Smooth muscle cell (in vitro differentiated cells): Measurements from ENCODE around the gene KRT81. TPM values are rescaled to one million over a fixed set of nuclear protein-coding genes. Genes with fewer than 3 reads are reported as not detected.

Experiments used
- DNase-seq: peaks from one replicate; lab custom pipeline; 2025; ENCODE audit not compliant: unreplicated experiment; lab: John Stamatoyannopoulos, UW
- H2AFZ ChIP-seq: fragments of 200-600 bp; sonication (generic); 2 replicates; pipeline ENCODE4 v1.6.0; 2016; ENCODE audit warnings: antibody characterized with exemption, low read depth, mild to moderate bottlenecking
- H3F3A ChIP-seq: fragments of 200-600 bp; sonication (generic); 2 replicates; pipeline ENCODE4 v1.6.0; 2017; ENCODE audit warnings: antibody characterized with exemption, low read depth
- H3K27ac ChIP-seq: fragments of 200-600 bp; sonication (generic); 2 replicates; pipeline ENCODE4 v1.5.1; 2016; ENCODE audit warnings: low read depth, mild to moderate bottlenecking
- H3K27me3 ChIP-seq: fragments of 200-600 bp; sonication (generic); 2 replicates; pipeline ENCODE4 v1.6.1; 2016; ENCODE audit warnings: low read depth, mild to moderate bottlenecking
- H3K36me3 ChIP-seq: fragments of 200-600 bp; sonication (generic); 2 replicates; pipeline ENCODE4 v1.5.1; 2016; ENCODE audit warnings: low read depth
- H3K4me1 ChIP-seq: fragments of 200-600 bp; sonication (generic); 2 replicates; pipeline ENCODE4 v1.5.1; 2016; ENCODE audit warnings: low read depth
- H3K4me2 ChIP-seq: fragments of 200-600 bp; sonication (generic); 2 replicates; pipeline ENCODE4 v1.6.0; 2016; ENCODE audit warnings: mild to moderate bottlenecking
- H3K4me3 ChIP-seq: fragments of 200-600 bp; sonication (generic); 2 replicates; pipeline ENCODE4 v1.5.1; 2016; ENCODE audit warnings: mild to moderate bottlenecking
- H3K79me2 ChIP-seq: fragments of 200-600 bp; sonication (generic); 2 replicates; pipeline ENCODE4 v1.6.0; 2016; ENCODE audit warnings: low read depth, mild to moderate bottlenecking
- H3K9ac ChIP-seq: fragments of 200-600 bp; sonication (generic); 2 replicates; pipeline ENCODE4 v1.6.0; 2016; ENCODE audit warnings: low read depth
- H3K9me3 ChIP-seq: fragments of 200-600 bp; sonication (generic); replicated peaks from 2 replicates; pipeline ENCODE4 v1.5.1; 2016; ENCODE audit warnings: low read depth
- H4K20me1 ChIP-seq: fragments of 200-600 bp; sonication (generic); 2 replicates; pipeline ENCODE4 v1.6.0; 2016; ENCODE audit warnings: low read depth
- WGBS: methylation state at CpG from one replicate; pipeline ENCODE4 v1.1.7; 2016; ENCODE audit warnings: low lambda C conversion rate; 5-methylcytosine and 5-hydroxymethylcytosine counted together
- polyA plus RNA-seq: library from polyadenylated mRNA; unstranded; fragments of >200 nt; fragmentation: Nextera tagmentation; extraction: Ambion mirVana; gene quantifications from 2 replicates; pipeline ENCODE4 v1.2.1, GENCODE V29; 2016
- total RNA-seq: library from RNA; depleted of rRNA; stranded (reverse); fragments of >200 nt; gene quantifications from 2 replicates; pipeline ENCODE4 v1.2.3, GENCODE V29; 2014
- TF ChIP-seq, protein P1 (sequence below): fragments of 200-600 bp; sonication (generic); IDR thresholded peaks from 2 replicates; pipeline ENCODE4 v1.5.1; 2017; ENCODE audit warnings: borderline replicate concordance, mild to moderate bottlenecking, antibody characterized with exemption; ENCODE audit not compliant: insufficient read depth, poor library complexity, severe bottlenecking

The KRT81 gene
- total and polyA plus RNA-seq, 2 experiments from 2014 or later = 0.49 to 1.4 TPM

DNA sequence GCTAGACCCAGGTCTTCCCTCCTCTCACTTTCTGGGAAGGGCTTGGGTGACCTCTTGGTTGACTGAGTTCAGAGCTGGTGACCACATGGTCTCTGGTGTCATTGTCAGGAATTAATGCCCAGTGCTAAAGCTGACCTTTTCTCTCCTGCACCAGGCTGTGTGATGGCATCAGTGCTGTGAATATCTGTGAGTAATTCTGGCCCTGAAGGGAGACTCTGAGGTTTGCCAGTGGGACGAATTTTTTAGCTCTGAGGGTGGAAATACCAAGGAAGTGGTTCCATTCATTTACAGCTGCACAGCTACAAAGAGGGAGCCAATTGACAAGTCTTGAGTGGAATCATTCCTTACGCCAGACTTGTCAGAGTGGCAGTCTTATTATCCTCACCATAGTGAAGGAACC lies 23.1 kb downstream of the KRT81 start:
- no peak overlapping the region for H3K4me2 ChIP-seq
- H3K36me3 ChIP-seq = no peaks in the 10 kb centered on the region
- no peak overlapping the region for H3K4me3 ChIP-seq
- peaks cover 43% of the 10 kb centered on the region for H3K27me3 ChIP-seq
- no peak overlapping the region for H3K9ac ChIP-seq
- 76% methylated on average over 2 of the region's 2 CpGs for WGBS
- no peaks in the 10 kb centered on the region for H3F3A ChIP-seq
- no peaks in the 10 kb centered on the region for H3K79me2 ChIP-seq
- no peak overlapping the region for H2AFZ ChIP-seq
- no peaks in the 10 kb centered on the region for H4K20me1 ChIP-seq
- no peaks in the 10 kb centered on the region for H3K4me1 ChIP-seq
- DNase-seq = no peak
- H3K27ac ChIP-seq = no peak overlapping the region
- H3K9me3 ChIP-seq = no peaks in the 10 kb centered on the region
- TF ChIP-seq, protein P1, sequence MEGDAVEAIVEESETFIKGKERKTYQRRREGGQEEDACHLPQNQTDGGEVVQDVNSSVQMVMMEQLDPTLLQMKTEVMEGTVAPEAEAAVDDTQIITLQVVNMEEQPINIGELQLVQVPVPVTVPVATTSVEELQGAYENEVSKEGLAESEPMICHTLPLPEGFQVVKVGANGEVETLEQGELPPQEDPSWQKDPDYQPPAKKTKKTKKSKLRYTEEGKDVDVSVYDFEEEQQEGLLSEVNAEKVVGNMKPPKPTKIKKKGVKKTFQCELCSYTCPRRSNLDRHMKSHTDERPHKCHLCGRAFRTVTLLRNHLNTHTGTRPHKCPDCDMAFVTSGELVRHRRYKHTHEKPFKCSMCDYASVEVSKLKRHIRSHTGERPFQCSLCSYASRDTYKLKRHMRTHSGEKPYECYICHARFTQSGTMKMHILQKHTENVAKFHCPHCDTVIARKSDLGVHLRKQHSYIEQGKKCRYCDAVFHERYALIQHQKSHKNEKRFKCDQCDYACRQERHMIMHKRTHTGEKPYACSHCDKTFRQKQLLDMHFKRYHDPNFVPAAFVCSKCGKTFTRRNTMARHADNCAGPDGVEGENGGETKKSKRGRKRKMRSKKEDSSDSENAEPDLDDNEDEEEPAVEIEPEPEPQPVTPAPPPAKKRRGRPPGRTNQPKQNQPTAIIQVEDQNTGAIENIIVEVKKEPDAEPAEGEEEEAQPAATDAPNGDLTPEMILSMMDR = no peak

DNA sequence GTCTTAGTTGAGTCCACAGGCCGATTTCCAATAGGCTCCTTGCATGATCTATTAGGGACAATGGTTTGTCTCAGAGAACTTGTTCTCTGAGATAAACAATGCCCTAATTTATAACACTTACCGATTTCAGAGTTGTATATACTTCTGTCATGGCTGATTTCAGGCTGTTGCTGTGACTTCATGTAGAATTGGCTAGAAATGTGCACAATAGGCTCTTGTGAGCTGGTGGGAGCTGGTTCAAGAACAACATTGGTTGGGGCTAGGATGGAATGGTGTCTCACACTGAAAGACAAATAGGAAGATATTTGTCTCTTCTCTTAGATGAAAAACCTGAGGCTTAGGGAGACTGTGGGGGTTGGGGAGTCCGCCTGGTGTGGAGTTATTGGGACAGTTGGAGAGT lies 23.6 kb downstream of the KRT81 start:
- 89% methylated on average over 3 of the region's 3 CpGs for WGBS
- TF ChIP-seq, protein P1 = no peak

DNA sequence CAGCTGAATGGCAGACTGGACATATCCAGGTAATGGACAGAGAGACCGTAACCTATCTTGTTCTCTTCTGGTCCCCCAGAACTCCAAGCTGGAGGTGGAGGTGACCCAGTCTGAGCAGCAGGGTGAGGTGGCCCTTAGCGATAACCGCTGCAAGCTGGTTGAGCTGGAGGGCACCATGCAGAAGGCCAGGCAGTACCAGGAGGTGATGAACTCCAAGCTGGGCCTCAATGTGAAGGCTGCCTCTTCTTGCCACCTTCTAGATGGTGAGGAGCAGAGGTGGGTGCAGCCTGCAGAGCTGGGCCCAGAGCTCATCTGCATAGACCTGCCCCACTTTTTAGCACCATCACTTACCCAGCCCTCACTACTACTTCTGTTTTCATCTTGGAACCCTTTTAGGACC lies 24.1 kb downstream of the KRT81 start:
- Histone ChIP-seq H3K27ac (no peak overlapping the region), H3K27me3 (peaks cover 34% of the 10 kb centered on the region), H3K4me1 (no peaks in the 10 kb centered on the region), H3K36me3 (no peaks in the 10 kb centered on the region), H3K79me2 (no peaks in the 10 kb centered on the region), H3K4me2 (no peak overlapping the region), H2AFZ (no peak overlapping the region), H4K20me1 (no peaks in the 10 kb centered on the region), H3K4me3 (no peak overlapping the region), H3K9ac (no peak overlapping the region), H3K9me3 (no peaks in the 10 kb centered on the region), H3F3A (no peaks in the 10 kb centered on the region)
- DNase-seq = no peak
- TF ChIP-seq, protein P1 = no peak
- 97% methylated on average over 3 of the region's 3 CpGs for WGBS

More for the DNA sequence above, 23.6 kb downstream of the KRT81 start:
- no peaks in the 10 kb centered on the region for H3F3A ChIP-seq
- H3K79me2 ChIP-seq = no peaks in the 10 kb centered on the region
- no peak overlapping the region for H2AFZ ChIP-seq
- H4K20me1 ChIP-seq = no peaks in the 10 kb centered on the region
- H3K27ac ChIP-seq = no peak overlapping the region
- DNase-seq = no peak
- no peak overlapping the region for H3K9ac ChIP-seq
- no peaks in the 10 kb centered on the region for H3K9me3 ChIP-seq
- H3K27me3 ChIP-seq = peaks cover 38% of the 10 kb centered on the region
- no peak overlapping the region for H3K4me2 ChIP-seq
- no peak overlapping the region for H3K4me3 ChIP-seq
- H3K36me3 ChIP-seq = no peaks in the 10 kb centered on the region
- H3K4me1 ChIP-seq = no peaks in the 10 kb centered on the region

DNA sequence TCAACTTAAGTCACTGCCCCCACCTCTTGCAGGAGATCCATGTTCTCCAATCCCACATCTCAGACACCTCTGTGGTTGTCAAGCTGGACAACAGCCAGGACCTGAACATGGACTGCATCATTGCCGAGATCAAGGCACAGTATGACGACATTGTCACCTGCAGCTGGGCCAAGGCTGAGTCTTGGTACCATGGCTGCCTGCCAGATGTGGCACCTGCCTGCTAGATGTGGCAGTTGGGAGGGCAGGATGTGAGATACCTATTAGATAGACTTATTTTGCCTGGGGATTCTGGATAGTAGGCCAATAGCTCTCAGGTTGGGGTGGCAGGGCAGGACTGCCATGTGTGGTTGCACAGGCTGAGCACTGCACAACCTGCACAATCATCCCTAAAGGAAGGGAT lies 24.8 kb downstream of the KRT81 start:
- no peak for DNase-seq
- 94% methylated on average over 2 of the region's 2 CpGs for WGBS
- no peak overlapping the region for H3K4me2 ChIP-seq
- H3K79me2 ChIP-seq = no peaks in the 10 kb centered on the region
- H3F3A ChIP-seq = no peaks in the 10 kb centered on the region
- no peak overlapping the region for H3K27ac ChIP-seq
- H3K27me3 ChIP-seq = peaks cover 30% of the 10 kb centered on the region
- no peaks in the 10 kb centered on the region for H3K4me1 ChIP-seq
- no peak overlapping the region for H3K4me3 ChIP-seq
- TF ChIP-seq, protein P1 = no peak
- H4K20me1 ChIP-seq = no peaks in the 10 kb centered on the region
- no peaks in the 10 kb centered on the region for H3K9me3 ChIP-seq
- no peaks in the 10 kb centered on the region for H3K36me3 ChIP-seq
- H2AFZ ChIP-seq = no peak overlapping the region
- H3K9ac ChIP-seq = no peak overlapping the region
